ENCODE results near the gene GNB1L. TPM values are rescaled to one million over a fixed set of nuclear protein-coding genes. Genes with fewer than 3 reads are reported as not detected.

Gene GNB1L
- total and polyA plus RNA-seq, 2 of the 13 experiments (the other 11 are each of a cell fraction or from before 2014, with no cell fraction given): 2.5 to 7.4 TPM

GRCh38 chr22:19783586-19784383 is 70.9 kb downstream of the GNB1L start:
- CTCF ChIA-PET (ENCODE audit: low intra/inter-chr PET ratio, low total read pairs): no interaction called here

More at GRCh38 chr22:19783586-19784383, 70.9 kb downstream of the GNB1L start:
- 65% methylated on average over 13 of the region's 24 CpGs for WGBS (ENCODE audit: low lambda C conversion rate)
- no peak overlapping the region for H3K4me3 ChIP-seq (replicated peaks in 1 of 3; ENCODE audit: insufficient read depth in 1 of 3, low read depth in 2 of 3, low read length in 3 of 3)
- in situ Hi-C loops (cut with HindIII; ENCODE audit: extremely low pct_ligation_motif_present, low pct_unique_long_range_greater_than_20kb) (no loop called here), intact Hi-C loops (cut with micrococcal nuclease; ENCODE audit: unreplicated experiment) (loop anchor here (5.0 kb wide), 1 partner anchor 51 kb away; no protein-coding TSS in a partner anchor)
- POLR2A ChIA-PET: no interaction called here
- peaks cover 0 to 21% of the 10 kb centered on the region in 2 experiments; a peak in 2 of 5 replicates for H3K27me3 ChIP-seq (ENCODE audit: control insufficient read depth in 1 of 2, insufficient read depth in 2 of 2, low read length in 2 of 2)
- no peak for FAIRE-seq
- no peak overlapping the region for H3K9ac ChIP-seq (ENCODE audit: insufficient read depth, low read depth, low read length)
- no peak overlapping the region for H2AFZ ChIP-seq (ENCODE audit: low read length)
- ATAC-seq: no peak
- H3K4me2 ChIP-seq (ENCODE audit: low read depth, low read length): no peak overlapping the region
- no peaks in the 10 kb centered on the region for H3K79me2 ChIP-seq (ENCODE audit: insufficient read depth, low read length)
- DNase-seq (ENCODE audit: low spot score): no peak
- H3K9me3 ChIP-seq (ENCODE audit: low read length): no peaks in the 10 kb centered on the region
- no peaks in the 10 kb centered on the region for H4K20me1 ChIP-seq (ENCODE audit: insufficient read depth, low read length)
- H3K4me1 ChIP-seq (ENCODE audit: insufficient read depth, low read length): peaks cover 19% of the 10 kb centered on the region
- TF ChIP-seq XBP1 (CRISPR knock-in tag; IDR thresholded peaks at IDR 0.05): no peak
- TF ChIP-seq SOX6 (IDR thresholded peaks at IDR 0.05): no peak
- TF ChIP-seq SOX6 (CRISPR knock-in tag; IDR thresholded peaks at IDR 0.05): no peak
- no peak for TF ChIP-seq SNAPC2 (CRISPR knock-in tag; IDR thresholded peaks at IDR 0.05)
- no peak for TF ChIP-seq ZNF740 (CRISPR knock-in tag; IDR thresholded peaks at IDR 0.05)
- no peak for TF ChIP-seq ZNF124 (CRISPR knock-in tag; IDR thresholded peaks at IDR 0.05)
- TF ChIP-seq GZF1 (CRISPR knock-in tag; IDR thresholded peaks at IDR 0.05): no peak
- TF ChIP-seq CSRNP1 (CRISPR knock-in tag; IDR thresholded peaks at IDR 0.05): no peak
- no peaks in the 10 kb centered on the region for H3K36me3 ChIP-seq (replicated peaks in 1 of 2; ENCODE audit: control insufficient read depth in 1 of 2, insufficient read depth in 2 of 2, low read length in 2 of 2)
- no peak overlapping the region for H3K27ac ChIP-seq (ENCODE audit: extremely low read length, insufficient read depth, low read length)
- no TSS peak for BruUV-seq (replicated peaks)

All from HepG2 (cell line).